BE2C (cell line): ENCODE data around the gene NDUFAF2.
"Not testable (repeated sequence)": the region's sequence is repeated elsewhere in the genome, so short reads cannot be mapped to it uniquely, and the experiment has no call there.

ENCODE experiments used
- DNase-seq: peaks from one replicate; pipeline ENCODE4 v3.0.0-alpha.2; 2020
- H3K27me3 ChIP-seq: fragments of 250-450 bp; sonication (Bioruptor Pico); 2 replicates; pipeline ENCODE4 v1.5.1; 2020; ENCODE audit warnings: mild to moderate bottlenecking
- H3K36me3 ChIP-seq: fragments of 250-450 bp; sonication (Bioruptor Pico); 2 replicates; pipeline ENCODE4 v1.5.1; 2020; ENCODE audit warnings: mild to moderate bottlenecking
- H3K4me1 ChIP-seq: fragments of 250-450 bp; sonication (Bioruptor Pico); 2 replicates; pipeline ENCODE4 v1.5.1; 2020
- H3K4me3 ChIP-seq: 2 replicates; pipeline ENCODE4 v1.5.1; 2011; ENCODE audit warnings: low read depth, low read length
- H3K9me3 ChIP-seq: fragments of 250-450 bp; sonication (Bioruptor Pico); 2 replicates; pipeline ENCODE4 v1.5.1; 2020
- TF ChIP-seq, protein P1 (sequence below): IDR thresholded peaks from 2 replicates; pipeline ENCODE4 v1.5.1; 2012; ENCODE audit warnings: mild to moderate bottlenecking, low read depth, low read length

Gene NDUFAF2

DNA sequence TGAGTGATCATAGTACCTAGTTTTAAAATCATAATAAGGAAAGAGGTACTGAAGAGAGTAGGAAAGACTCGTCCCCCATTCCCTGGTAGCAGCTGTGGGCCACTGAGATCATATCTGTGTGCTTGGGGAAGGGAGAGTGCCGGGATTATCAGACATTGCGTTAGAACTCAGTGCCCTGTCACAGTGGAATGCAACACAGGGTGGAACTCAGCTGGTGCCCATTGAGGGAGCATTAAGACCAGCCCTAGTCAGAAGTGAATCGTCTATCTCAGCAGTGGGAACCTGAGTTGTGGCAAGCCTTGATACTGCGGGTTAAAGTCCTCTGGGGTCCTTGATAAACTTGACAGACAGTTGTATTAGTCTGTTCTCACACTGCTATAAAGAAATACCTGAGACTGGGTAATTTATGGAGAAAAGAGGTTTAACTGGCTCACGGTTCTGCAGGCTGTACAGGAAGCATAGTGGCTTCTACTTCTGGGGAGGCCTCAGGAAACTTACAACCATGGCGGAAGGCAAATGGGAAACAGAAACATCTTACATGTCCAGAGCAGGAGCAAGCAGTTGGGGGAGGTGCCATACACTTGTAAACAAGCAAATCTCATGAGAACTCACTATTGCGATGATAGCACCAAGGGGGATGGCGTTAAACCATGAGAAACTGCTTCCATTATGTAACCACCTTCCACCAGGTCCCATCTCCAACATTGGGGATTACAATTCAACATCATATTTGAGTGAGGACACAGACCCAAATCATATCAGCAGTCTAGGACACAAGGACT lies 33.1 kb downstream of the NDUFAF2 start:
- Histone ChIP-seq H3K36me3 (no peaks in the 10 kb centered on the region), H3K9me3 (no peaks in the 10 kb centered on the region), H3K27me3 (no peaks in the 10 kb centered on the region), H3K4me1 (no peaks in the 10 kb centered on the region), H3K4me3 (no peak overlapping the region)
- TF ChIP-seq, protein P1, sequence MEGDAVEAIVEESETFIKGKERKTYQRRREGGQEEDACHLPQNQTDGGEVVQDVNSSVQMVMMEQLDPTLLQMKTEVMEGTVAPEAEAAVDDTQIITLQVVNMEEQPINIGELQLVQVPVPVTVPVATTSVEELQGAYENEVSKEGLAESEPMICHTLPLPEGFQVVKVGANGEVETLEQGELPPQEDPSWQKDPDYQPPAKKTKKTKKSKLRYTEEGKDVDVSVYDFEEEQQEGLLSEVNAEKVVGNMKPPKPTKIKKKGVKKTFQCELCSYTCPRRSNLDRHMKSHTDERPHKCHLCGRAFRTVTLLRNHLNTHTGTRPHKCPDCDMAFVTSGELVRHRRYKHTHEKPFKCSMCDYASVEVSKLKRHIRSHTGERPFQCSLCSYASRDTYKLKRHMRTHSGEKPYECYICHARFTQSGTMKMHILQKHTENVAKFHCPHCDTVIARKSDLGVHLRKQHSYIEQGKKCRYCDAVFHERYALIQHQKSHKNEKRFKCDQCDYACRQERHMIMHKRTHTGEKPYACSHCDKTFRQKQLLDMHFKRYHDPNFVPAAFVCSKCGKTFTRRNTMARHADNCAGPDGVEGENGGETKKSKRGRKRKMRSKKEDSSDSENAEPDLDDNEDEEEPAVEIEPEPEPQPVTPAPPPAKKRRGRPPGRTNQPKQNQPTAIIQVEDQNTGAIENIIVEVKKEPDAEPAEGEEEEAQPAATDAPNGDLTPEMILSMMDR = no peak
- DNase-seq = no peak

DNA sequence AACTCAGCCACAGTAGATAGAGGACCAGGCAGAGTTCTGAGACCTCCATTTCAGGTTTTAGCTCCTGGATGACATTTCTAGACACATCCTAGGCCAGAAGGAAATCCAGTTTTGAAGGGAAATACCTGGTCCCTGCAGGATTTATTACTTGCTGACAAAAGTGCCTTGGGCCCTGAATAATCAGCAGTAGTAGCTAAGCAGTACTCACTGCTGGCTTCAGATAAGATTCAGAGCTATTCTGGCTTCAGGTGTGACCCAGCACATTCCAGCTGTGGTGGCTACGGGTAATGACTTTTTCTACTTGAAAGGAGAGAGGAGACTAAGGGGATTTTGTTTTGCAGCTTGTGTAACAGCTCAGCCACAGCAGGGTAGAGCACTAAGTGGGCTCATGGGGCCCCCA lies 34.0 kb downstream of the NDUFAF2 start:
- no peak for DNase-seq
- Histone ChIP-seq H3K9me3 (no peaks in the 10 kb centered on the region), H3K27me3 (no peaks in the 10 kb centered on the region), H3K4me1 (no peaks in the 10 kb centered on the region), H3K4me3 (no peak overlapping the region), H3K36me3 (no peaks in the 10 kb centered on the region)
- TF ChIP-seq, protein P1 = no peak

DNA sequence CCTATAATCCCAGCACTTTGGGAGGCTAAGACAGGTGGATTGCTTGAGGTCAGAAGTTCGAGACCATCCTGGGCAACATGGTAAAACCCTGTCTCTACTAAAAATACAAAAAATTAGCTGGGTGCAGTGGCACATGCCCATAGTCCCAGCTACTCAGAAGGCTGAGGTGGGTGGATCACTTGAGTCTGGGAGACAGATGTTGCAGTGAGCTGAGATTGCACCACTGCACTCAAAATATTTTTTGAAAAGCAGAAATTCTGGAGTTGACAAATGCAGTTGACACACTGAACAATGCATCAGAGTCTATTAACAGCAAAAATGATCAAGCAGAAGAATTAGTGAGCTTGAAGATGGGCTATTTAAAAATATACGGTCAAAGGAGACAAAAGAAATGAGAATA lies 35.5 kb downstream of the NDUFAF2 start:
- no peak overlapping the region for H3K4me3 ChIP-seq
- TF ChIP-seq, protein P1 = no peak
- no peak for DNase-seq
- H3K9me3 ChIP-seq = no peaks in the 10 kb centered on the region
- no peaks in the 10 kb centered on the region for H3K4me1 ChIP-seq
- H3K36me3 ChIP-seq = no peaks in the 10 kb centered on the region
- no peaks in the 10 kb centered on the region for H3K27me3 ChIP-seq

DNA sequence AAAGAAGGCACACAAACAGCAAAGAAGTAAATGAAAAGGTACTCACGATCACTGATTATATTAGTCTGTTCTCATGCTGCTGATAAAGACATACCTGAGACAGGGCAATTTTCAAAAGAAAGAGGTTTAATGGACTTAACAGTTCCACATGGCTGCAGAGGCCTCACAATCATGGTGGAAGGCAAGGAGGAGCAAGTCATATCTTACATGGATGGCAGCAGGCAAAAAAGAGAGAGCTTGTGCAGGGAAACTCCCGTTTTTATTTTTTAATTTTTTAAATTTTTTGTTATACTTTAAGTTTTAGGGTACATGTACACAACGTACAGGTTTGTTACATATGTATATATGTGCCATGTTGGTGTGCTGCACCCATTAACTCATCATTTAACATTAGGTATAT lies 37.1 kb downstream of the NDUFAF2 start:
- H3K36me3 ChIP-seq, H3K9me3 ChIP-seq, H3K4me1 ChIP-seq, H3K4me3 ChIP-seq, DNase-seq, H3K27me3 ChIP-seq: not testable (repeated sequence)

DNA sequence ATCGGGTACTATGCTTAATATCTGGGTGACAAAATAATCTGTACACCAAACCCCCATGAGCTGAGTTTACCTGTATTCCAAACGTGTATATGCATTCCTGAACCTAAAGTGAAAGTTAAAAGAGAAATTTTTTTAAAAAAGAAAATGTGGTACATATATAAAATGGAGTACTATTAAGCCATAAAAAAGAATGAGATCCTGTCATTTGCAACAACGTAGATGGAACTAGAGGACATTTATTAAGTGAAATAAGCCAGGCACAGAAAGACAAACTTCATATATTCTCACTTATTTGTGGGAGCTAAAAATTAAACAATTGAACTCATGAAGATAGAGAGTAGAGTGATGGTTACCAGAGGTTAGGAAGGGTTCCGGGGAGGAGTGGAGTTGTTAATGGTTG lies 44.8 kb downstream of the NDUFAF2 start:
- no peak overlapping the region for H3K4me3 ChIP-seq
- H3K9me3 ChIP-seq = no peaks in the 10 kb centered on the region
- H3K27me3 ChIP-seq = no peaks in the 10 kb centered on the region
- TF ChIP-seq, protein P1 = no peak
- peaks cover 4% of the 10 kb centered on the region; the same call in 1 of the 2 replicates for H3K36me3 ChIP-seq
- no peaks in the 10 kb centered on the region for H3K4me1 ChIP-seq
- DNase-seq = no peak

DNA sequence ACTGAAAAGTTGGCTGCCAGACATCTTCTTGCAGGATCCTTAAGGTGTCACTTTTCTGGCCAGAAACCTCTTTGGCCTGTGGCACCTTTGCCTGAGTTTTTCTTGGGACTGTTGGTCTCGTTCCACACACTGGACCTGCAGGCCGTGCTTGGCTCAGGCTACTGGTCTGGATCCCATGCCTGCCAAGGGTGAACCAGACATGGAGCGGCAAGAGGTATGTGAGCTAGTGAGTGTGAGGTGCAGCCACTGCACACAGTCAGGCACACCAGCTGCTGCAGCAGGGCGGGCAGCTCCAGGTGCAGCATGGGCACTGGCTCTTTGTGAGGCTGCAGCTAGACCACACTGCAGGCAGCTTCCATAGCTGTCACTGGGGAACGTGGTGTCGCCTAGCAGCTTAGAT lies 47.9 kb downstream of the NDUFAF2 start:
- Histone ChIP-seq H3K4me1 (no peaks in the 10 kb centered on the region), H3K9me3 (no peaks in the 10 kb centered on the region), H3K36me3 (peaks cover 4% of the 10 kb centered on the region; the same call in 1 of the 2 replicates), H3K4me3 (no peak overlapping the region), H3K27me3 (no peaks in the 10 kb centered on the region)
- no peak for DNase-seq
- TF ChIP-seq, protein P1 = no peak

DNA sequence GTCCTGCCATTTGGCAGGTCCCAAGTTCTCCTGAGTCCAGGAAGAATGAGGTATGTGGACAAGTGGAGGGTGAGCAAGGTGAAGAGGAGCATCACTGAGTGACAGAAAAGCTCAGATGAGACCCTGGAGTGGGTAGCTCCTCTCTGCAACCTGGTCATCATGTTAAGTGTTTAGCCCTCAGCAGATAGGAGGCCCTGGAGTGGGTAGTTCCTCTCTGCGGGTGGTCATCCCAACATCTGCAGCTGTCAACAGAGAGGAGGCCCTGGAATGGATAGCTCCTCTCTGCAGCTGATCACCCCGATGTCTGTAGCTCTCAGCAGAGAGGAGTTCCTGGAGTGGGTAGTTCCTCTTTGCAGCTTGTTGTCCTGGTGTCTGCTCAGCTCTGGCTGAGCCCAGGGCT lies 48.4 kb downstream of the NDUFAF2 start:
- no peak overlapping the region for H3K4me3 ChIP-seq
- H3K4me1 ChIP-seq = no peaks in the 10 kb centered on the region
- no peaks in the 10 kb centered on the region for H3K27me3 ChIP-seq
- H3K36me3 ChIP-seq = peaks cover 4% of the 10 kb centered on the region; the same call in 1 of the 2 replicates
- no peak for DNase-seq
- H3K9me3 ChIP-seq = no peaks in the 10 kb centered on the region
- TF ChIP-seq, protein P1 = no peak
